H9 (cell line): Measurements from ENCODE around the gene BCAS4. TPM values are rescaled to one million over a fixed set of nuclear protein-coding genes. Genes with fewer than 3 reads are reported as not detected.

Experiments used
- DNase-seq: peaks from one replicate; pipeline ENCODE4 v3.0.0-alpha.2; 2017
- H2AFZ ChIP-seq: one replicate; pipeline ENCODE4 v1.6.1; 2013; ENCODE audit warnings: mild to moderate bottlenecking, low read length, control low read depth, moderate library complexity
- H2AK5ac ChIP-seq: 2 replicates; pipeline ENCODE4 v1.6.1; 2013; ENCODE audit warnings: low read length, control low read depth, mixed read lengths; ENCODE audit not compliant: insufficient read length
- H2BK120ac ChIP-seq: one replicate; pipeline ENCODE4 v1.6.1; 2013; ENCODE audit warnings: low read depth, mild to moderate bottlenecking, low read length, control low read depth, inconsistent platforms; ENCODE audit not compliant: poor library complexity, severe bottlenecking
- H2BK12ac ChIP-seq: 2 replicates; pipeline ENCODE4 v1.6.1; 2013; ENCODE audit warnings: low read length, control low read depth, mixed read lengths, low read depth; ENCODE audit not compliant: insufficient read length
- H2BK15ac ChIP-seq: 2 replicates; pipeline ENCODE4 v1.6.1; 2013; ENCODE audit warnings: low read depth, low read length, control low read depth
- H2BK20ac ChIP-seq: one replicate; pipeline ENCODE4 v1.6.1; 2013; ENCODE audit warnings: low read depth, mild to moderate bottlenecking, low read length, control low read depth, inconsistent platforms; ENCODE audit not compliant: poor library complexity, severe bottlenecking
- H2BK5ac ChIP-seq: 2 replicates; pipeline ENCODE4 v1.6.1; 2013; ENCODE audit warnings: low read length, control low read depth, mixed read lengths; ENCODE audit not compliant: insufficient read length
- H3K14ac ChIP-seq: 2 replicates; pipeline ENCODE4 v1.6.1; 2013; ENCODE audit warnings: low read length, control low read depth; ENCODE audit not compliant: insufficient read depth
- H3K18ac ChIP-seq: 2 replicates; pipeline ENCODE4 v1.6.1; 2013; ENCODE audit warnings: low read depth, mild to moderate bottlenecking, mixed read lengths, low read length, control low read depth; ENCODE audit not compliant: insufficient read length
- H3K23ac ChIP-seq: 2 replicates; pipeline ENCODE4 v1.6.1; 2013; ENCODE audit warnings: low read length, control low read depth, mixed read lengths, low read depth; ENCODE audit not compliant: insufficient read length
- H3K23me2 ChIP-seq: 2 replicates; pipeline ENCODE4 v1.6.1; 2013; ENCODE audit warnings: low read depth, mild to moderate bottlenecking, mixed read lengths, low read length, control low read depth; ENCODE audit not compliant: insufficient read length, poor library complexity, severe bottlenecking
- H3K27ac ChIP-seq: 2 replicates; pipeline ENCODE4 v1.5.1; 2013; ENCODE audit warnings: low read length, control low read depth, mixed read lengths, low read depth; ENCODE audit not compliant: insufficient read length
- H3K27me3 ChIP-seq: 2 replicates; pipeline ENCODE4 v1.6.1; 2013; ENCODE audit warnings: low read length, control low read depth, inconsistent platforms; ENCODE audit not compliant: insufficient read depth
- H3K4ac ChIP-seq: 2 replicates; pipeline ENCODE4 v1.6.1; 2013; ENCODE audit warnings: low read depth, mild to moderate bottlenecking, control low read depth, inconsistent platforms, low read length, moderate library complexity
- H3K4me1 ChIP-seq: 2 replicates; pipeline ENCODE4 v1.6.1; 2013; ENCODE audit warnings: low read length, control low read depth, inconsistent platforms; ENCODE audit not compliant: insufficient read depth
- H3K4me2 ChIP-seq: 2 replicates; pipeline ENCODE4 v1.6.1; 2013; ENCODE audit warnings: low read length, control low read depth, mixed read lengths; ENCODE audit not compliant: insufficient read length, insufficient read depth
- H3K56ac ChIP-seq: 2 replicates; pipeline ENCODE4 v1.6.1; 2013; ENCODE audit warnings: low read depth, mild to moderate bottlenecking, mixed read lengths, low read length, control low read depth; ENCODE audit not compliant: insufficient read length
- H3K79me1 ChIP-seq: 2 replicates; pipeline ENCODE4 v1.6.1; 2013; ENCODE audit warnings: low read depth, mild to moderate bottlenecking, moderate library complexity, low read length, control low read depth, inconsistent platforms; ENCODE audit not compliant: insufficient read depth, poor library complexity, severe bottlenecking
- H3K79me2 ChIP-seq: 2 replicates; pipeline ENCODE4 v1.6.1; 2013; ENCODE audit warnings: low read length, control low read depth, inconsistent platforms; ENCODE audit not compliant: insufficient read depth
- H3K9ac ChIP-seq: 2 replicates; pipeline ENCODE4 v1.6.1; 2013; ENCODE audit warnings: low read length, control low read depth, mixed read lengths; ENCODE audit not compliant: insufficient read length; ENCODE audit errors: extremely low read depth
- H3K9me3 ChIP-seq: one replicate; pipeline ENCODE4 v1.6.1; 2013; ENCODE audit warnings: low read depth, low read length, inconsistent platforms; ENCODE audit not compliant: control insufficient read depth
- H3T11ph ChIP-seq: one replicate; pipeline ENCODE4 v1.6.1; 2013; ENCODE audit warnings: mild to moderate bottlenecking, low read length, control low read depth, inconsistent platforms
- H4K20me1 ChIP-seq: one replicate; pipeline ENCODE4 v1.6.1; 2013; ENCODE audit not compliant: control insufficient read depth, insufficient read length, insufficient read depth
- H4K5ac ChIP-seq: 2 replicates; pipeline ENCODE4 v1.6.1; 2013; ENCODE audit warnings: low read depth, mild to moderate bottlenecking, mixed read lengths, low read length, control low read depth; ENCODE audit not compliant: insufficient read length
- H4K8ac ChIP-seq: replicated peaks from 2 replicates; pipeline ENCODE4 v1.6.1; 2013; ENCODE audit warnings: low read length, control low read depth, mixed read lengths, low read depth; ENCODE audit not compliant: insufficient read length
- H4K91ac ChIP-seq: 2 replicates; pipeline ENCODE4 v1.6.1; 2013; ENCODE audit warnings: low read depth, mild to moderate bottlenecking, moderate library complexity, mixed read lengths, low read length, control low read depth; ENCODE audit not compliant: insufficient read length
- H3K27ac Mint-ChIP-seq, 3 experiments: 2 replicates in 2 of 3; 3 replicates in 1 of 3; pipeline ENCODE4 v1.8.0; 2020 to 2021; ENCODE audit warnings: mixed read lengths in 3 of 3, mild to moderate bottlenecking in 1 of 3, moderate library complexity in 1 of 3
- H3K27me3 Mint-ChIP-seq: 2 replicates; pipeline ENCODE4 v1.8.0; 2021; ENCODE audit warnings: low read depth, mild to moderate bottlenecking, moderate library complexity, mixed read lengths
- H3K36me3 Mint-ChIP-seq, 3 experiments: 2 replicates in 2 of 3; 3 replicates in 1 of 3; pipeline ENCODE4 v1.8.0; 2020 to 2021; ENCODE audit warnings: low read depth in 3 of 3, mixed read lengths in 3 of 3; ENCODE audit not compliant: insufficient read depth in 1 of 3
- H3K4me1 Mint-ChIP-seq, 2 experiments: 2 replicates each; pipeline ENCODE4 v1.8.0; 2020; ENCODE audit warnings: mixed read lengths in 2 of 2
- H3K4me3 Mint-ChIP-seq, 2 experiments: 2 replicates in 1 of 2; 3 replicates in 1 of 2; pipeline ENCODE4 v1.8.0; 2020 to 2021; ENCODE audit warnings: mild to moderate bottlenecking in 2 of 2, mixed read lengths in 2 of 2, moderate library complexity in 1 of 2
- H3K9me3 Mint-ChIP-seq, 2 experiments: 2 replicates in 1 of 2; 3 replicates in 1 of 2; pipeline ENCODE4 v1.8.0; 2020; ENCODE audit warnings: mild to moderate bottlenecking in 2 of 2, mixed read lengths in 2 of 2, moderate library complexity in 1 of 2
- WGBS: extraction: QIAGEN DNeasy Blood & Tissue Kit; methylation state at CpG from one replicate; pipeline ENCODE4 v1.1.7; 2013; ENCODE audit warnings: missing lambda C conversion rate, low lambda C conversion rate, mixed read lengths; ENCODE audit not compliant: insufficient read length; ENCODE audit errors: extremely low coverage; 5-methylcytosine and 5-hydroxymethylcytosine counted together
- total RNA-seq: library from RNA; stranded (reverse); gene quantifications from 2 replicates; pipeline ENCODE4 v1.2.1, GENCODE V29; 2021
- TF ChIP-seq, protein P1 (sequence below): fragments of 200-600 bp; sonication (generic); conservative IDR thresholded peaks from 3 replicates; pipeline ENCODE4 v1.8.0; 2021; ENCODE audit warnings: antibody characterized with exemption, mild to moderate bottlenecking

Gene BCAS4
- total RNA-seq, 1 experiment from 2014 or later: 16.9 TPM

DNA sequence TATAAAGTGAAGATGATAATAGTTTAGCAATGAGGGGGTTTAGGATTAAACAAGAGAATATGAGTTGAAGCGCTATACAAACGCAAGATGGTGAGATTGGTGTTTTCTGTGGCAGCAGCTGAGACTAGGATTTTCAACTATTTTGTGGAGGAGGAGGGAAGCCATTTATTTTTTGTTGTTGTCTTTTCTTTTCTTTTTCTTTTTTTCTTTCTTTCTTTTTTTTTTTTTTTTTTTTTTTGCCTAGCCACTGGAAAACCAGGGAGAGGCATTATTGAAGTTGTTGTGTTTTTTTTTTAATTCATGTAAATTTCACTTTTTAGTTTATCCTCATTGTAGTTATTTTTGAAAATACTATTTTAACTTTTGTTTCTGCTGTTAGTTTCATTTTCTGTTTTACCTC is 47.6 kb upstream of the BCAS4 start:
- H4K5ac ChIP-seq: no peak overlapping the region
- H3K36me3 Mint-ChIP-seq: peaks cover 16 to 48% (median 30%) of the 10 kb centered on the region in 3 experiments; a peak in 6 of 7 replicates
- H4K20me1 ChIP-seq: no peaks in the 10 kb centered on the region
- no peak overlapping the region for H3T11ph ChIP-seq
- no peak overlapping the region for H2BK12ac ChIP-seq
- no peaks in the 10 kb centered on the region for H3K23me2 ChIP-seq
- H2AK5ac ChIP-seq: no peak overlapping the region
- H3K79me2 ChIP-seq: no peaks in the 10 kb centered on the region; the same call in 1 of the 2 replicates
- no peak overlapping the region for H3K27ac ChIP-seq
- DNase-seq: no peak
- H2BK5ac ChIP-seq: no peak overlapping the region
- H4K91ac ChIP-seq: no peak overlapping the region
- no peaks in the 10 kb centered on the region for H3K27me3 Mint-ChIP-seq
- H3K9me3 Mint-ChIP-seq: no peaks in the 10 kb centered on the region
- H3K4me2 ChIP-seq: no peak overlapping the region
- H3K27me3 ChIP-seq: no peaks in the 10 kb centered on the region
- peaks cover 35 to 36% of the 10 kb centered on the region in 2 experiments for H3K4me1 Mint-ChIP-seq
- H2BK20ac ChIP-seq: no peak overlapping the region
- H3K18ac ChIP-seq: no peak overlapping the region
- H3K4me3 Mint-ChIP-seq: no peak overlapping the region
- no peak overlapping the region for H2AFZ ChIP-seq
- no peak overlapping the region for H3K4ac ChIP-seq
- H3K56ac ChIP-seq: no peak overlapping the region
- H2BK120ac ChIP-seq: no peak overlapping the region
- TF ChIP-seq, protein P1, sequence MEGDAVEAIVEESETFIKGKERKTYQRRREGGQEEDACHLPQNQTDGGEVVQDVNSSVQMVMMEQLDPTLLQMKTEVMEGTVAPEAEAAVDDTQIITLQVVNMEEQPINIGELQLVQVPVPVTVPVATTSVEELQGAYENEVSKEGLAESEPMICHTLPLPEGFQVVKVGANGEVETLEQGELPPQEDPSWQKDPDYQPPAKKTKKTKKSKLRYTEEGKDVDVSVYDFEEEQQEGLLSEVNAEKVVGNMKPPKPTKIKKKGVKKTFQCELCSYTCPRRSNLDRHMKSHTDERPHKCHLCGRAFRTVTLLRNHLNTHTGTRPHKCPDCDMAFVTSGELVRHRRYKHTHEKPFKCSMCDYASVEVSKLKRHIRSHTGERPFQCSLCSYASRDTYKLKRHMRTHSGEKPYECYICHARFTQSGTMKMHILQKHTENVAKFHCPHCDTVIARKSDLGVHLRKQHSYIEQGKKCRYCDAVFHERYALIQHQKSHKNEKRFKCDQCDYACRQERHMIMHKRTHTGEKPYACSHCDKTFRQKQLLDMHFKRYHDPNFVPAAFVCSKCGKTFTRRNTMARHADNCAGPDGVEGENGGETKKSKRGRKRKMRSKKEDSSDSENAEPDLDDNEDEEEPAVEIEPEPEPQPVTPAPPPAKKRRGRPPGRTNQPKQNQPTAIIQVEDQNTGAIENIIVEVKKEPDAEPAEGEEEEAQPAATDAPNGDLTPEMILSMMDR: no peak
- H3K79me1 ChIP-seq: no peaks in the 10 kb centered on the region
- H3K14ac ChIP-seq: no peak overlapping the region
- no peaks in the 10 kb centered on the region; the same call in 1 of the 2 replicates for H3K4me1 ChIP-seq
- no peaks in the 10 kb centered on the region for H3K9me3 ChIP-seq
- H3K9ac ChIP-seq: no peak overlapping the region
- H3K27ac Mint-ChIP-seq: peak overlapping the region in 2 of 3 experiments; percentile 3 to 92; a peak in 3 of 7 replicates
- WGBS: no CpG with 5 or more reads among the region's 2 CpGs
- no peak overlapping the region for H3K23ac ChIP-seq
- no peak overlapping the region for H4K8ac ChIP-seq
- no peak overlapping the region for H2BK15ac ChIP-seq
